ENCODE results near the gene SRI. TPM values are rescaled to one million over a fixed set of nuclear protein-coding genes. Genes with fewer than 3 reads are reported as not detected.

The SRI gene
- total RNA-seq, 4 donors from 2014 or later, result 44.5 to 76.6 (median 62.6) TPM

DNA sequence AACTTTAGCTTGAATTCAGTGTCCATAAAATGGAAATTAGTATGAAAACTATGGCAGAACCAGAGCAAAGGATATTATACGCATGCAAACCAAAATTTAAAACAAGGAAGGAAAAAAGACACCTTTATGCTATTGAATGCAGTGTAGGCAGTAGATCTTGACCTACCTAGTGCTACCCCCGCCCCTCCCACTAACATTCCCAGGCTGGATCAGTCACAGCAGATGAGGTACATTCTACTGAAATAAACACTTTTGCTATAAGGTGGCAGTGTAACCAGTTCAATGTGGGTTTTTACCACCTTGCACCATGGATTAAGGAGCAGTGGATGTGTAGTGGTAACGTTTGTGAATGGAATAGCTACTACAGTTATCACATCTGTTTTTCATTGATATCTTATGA lies 27.9 kb downstream of the SRI start:
- H3K27ac ChIP-seq, result no peak overlapping the region
- DNase-seq, result no peak
- 74 to 83% methylated on average over 3 of the region's 3 CpGs for WGBS, 2 donors
- intact Hi-C loops (cut with DNase I), result no loop called here
- no peak overlapping the region for H3K4me3 ChIP-seq
- no peaks in the 10 kb centered on the region for H3K4me1 ChIP-seq
- H3K36me3 ChIP-seq, result no peaks in the 10 kb centered on the region
- no peaks in the 10 kb centered on the region for H3K9me3 ChIP-seq
- H3K27me3 ChIP-seq, result no peaks in the 10 kb centered on the region
- TF ChIP-seq POLR2A (IDR thresholded peaks at IDR 0.05), result no peak
- TF ChIP-seq, protein P1, sequence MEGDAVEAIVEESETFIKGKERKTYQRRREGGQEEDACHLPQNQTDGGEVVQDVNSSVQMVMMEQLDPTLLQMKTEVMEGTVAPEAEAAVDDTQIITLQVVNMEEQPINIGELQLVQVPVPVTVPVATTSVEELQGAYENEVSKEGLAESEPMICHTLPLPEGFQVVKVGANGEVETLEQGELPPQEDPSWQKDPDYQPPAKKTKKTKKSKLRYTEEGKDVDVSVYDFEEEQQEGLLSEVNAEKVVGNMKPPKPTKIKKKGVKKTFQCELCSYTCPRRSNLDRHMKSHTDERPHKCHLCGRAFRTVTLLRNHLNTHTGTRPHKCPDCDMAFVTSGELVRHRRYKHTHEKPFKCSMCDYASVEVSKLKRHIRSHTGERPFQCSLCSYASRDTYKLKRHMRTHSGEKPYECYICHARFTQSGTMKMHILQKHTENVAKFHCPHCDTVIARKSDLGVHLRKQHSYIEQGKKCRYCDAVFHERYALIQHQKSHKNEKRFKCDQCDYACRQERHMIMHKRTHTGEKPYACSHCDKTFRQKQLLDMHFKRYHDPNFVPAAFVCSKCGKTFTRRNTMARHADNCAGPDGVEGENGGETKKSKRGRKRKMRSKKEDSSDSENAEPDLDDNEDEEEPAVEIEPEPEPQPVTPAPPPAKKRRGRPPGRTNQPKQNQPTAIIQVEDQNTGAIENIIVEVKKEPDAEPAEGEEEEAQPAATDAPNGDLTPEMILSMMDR (IDR thresholded peaks at IDR 0.05), result no peak

DNA sequence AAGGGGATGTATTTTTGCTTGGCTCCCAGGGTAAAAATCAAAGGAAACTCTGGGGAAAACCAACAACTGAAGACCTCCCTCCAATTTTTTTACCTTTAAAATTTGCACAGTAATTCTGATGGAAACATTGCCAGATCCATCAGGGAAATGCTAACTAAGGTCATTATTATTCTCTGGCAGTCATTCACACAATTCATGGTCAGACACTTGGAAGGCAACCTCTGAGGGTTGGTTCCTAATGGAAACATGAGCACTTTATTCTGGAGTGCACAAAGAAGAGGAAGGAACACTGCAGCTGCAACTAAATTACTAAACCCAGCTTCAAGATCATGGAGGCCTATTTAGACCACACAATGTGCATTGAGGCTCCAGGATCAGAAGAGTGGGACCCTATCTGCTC lies 34.2 kb downstream of the SRI start:
- Histone ChIP-seq H3K4me1 (no peaks in the 10 kb centered on the region), H3K27me3 (no peaks in the 10 kb centered on the region), H3K4me3 (no peak overlapping the region), H3K36me3 (no peaks in the 10 kb centered on the region), H3K9me3 (no peaks in the 10 kb centered on the region), H3K27ac (no peak overlapping the region)
- no peak for TF ChIP-seq POLR2A (IDR thresholded peaks at IDR 0.05)
- TF ChIP-seq, protein P1 (IDR thresholded peaks at IDR 0.05), result no peak
- intact Hi-C loops (cut with DNase I), result no loop called here
- no peak for DNase-seq

DNA sequence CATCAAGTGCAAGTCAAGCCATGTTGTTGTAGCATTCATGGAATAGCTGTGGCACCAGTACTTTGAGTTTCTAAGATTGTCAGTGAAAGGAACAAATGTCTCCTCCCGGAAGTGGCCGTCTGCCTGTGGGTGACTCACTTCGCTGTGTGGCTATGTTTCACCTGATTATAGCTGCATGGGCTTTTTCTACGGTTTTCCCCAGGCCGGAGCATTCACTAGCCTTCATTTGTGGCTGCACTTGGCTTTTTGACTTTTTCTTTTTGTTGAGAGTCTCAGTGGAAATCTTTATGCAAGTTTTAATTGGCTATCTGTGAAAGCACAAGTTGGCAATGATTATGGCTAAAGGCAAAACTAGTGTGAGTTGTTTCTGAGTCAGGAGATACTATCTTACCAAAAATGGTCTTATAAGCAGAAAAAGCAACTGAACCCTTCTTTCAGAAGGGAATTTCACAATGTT lies 35.0 kb downstream of the SRI start:
- intact Hi-C loops (cut with DNase I), result no loop called here
- no peaks in the 10 kb centered on the region for H3K36me3 ChIP-seq
- no peak overlapping the region for H3K27ac ChIP-seq
- no peak overlapping the region for H3K4me3 ChIP-seq
- H3K4me1 ChIP-seq, result no peaks in the 10 kb centered on the region
- H3K27me3 ChIP-seq, result no peaks in the 10 kb centered on the region
- no peak for DNase-seq
- no peaks in the 10 kb centered on the region for H3K9me3 ChIP-seq
- WGBS, 2 donors, result 55 to 58% methylated on average over 5 of the region's 5 CpGs
- no peak for TF ChIP-seq POLR2A (IDR thresholded peaks at IDR 0.05)
- TF ChIP-seq, protein P1 (IDR thresholded peaks at IDR 0.05), result no peak

DNA sequence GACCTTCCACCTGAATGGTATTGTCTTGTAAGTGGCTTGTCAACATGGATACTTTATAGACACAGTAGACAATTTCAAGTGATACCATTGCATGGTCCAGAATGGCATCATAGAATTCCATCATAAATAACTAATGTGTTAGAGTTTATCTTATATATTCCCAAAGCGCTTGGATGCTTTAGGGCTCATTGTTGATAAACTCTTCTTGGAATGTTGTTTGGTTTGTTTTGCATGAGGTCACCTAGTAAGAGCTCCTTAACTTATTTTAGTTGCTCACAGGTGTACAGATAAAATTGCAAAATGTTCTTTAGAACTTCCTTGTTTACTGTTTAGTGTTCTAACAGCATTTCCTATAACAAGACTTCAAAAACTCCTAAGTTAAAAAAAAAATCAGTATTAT lies 36.8 kb downstream of the SRI start:
- 94 to 100% methylated on average over 1 of the region's 1 CpG for WGBS, 2 donors
- Histone ChIP-seq H3K4me1 (no peaks in the 10 kb centered on the region), H3K36me3 (no peaks in the 10 kb centered on the region), H3K27ac (no peak overlapping the region), H3K4me3 (no peak overlapping the region), H3K9me3 (no peaks in the 10 kb centered on the region), H3K27me3 (no peaks in the 10 kb centered on the region)
- intact Hi-C loops (cut with DNase I), result no loop called here
- no peak for DNase-seq
- TF ChIP-seq, protein P1 (IDR thresholded peaks at IDR 0.05), result no peak
- no peak for TF ChIP-seq POLR2A (IDR thresholded peaks at IDR 0.05)

DNA sequence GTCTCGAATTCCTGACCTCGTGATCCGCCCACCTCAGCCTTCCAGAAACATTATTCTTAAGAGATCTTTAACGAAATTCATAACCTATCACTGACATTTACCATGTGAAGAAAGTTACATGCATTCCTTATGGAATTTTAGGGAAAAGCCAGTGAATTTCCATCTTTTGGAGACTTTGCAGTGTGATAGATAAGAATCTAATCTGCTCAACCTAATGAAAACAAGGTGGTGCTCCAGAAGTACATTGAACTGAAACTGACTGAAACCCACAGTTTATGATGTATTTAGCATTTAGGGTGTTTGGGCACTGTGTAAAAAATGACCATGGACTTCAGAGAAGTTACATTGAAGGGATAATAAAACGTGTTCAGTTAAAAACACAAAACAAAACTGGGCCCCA lies 43.6 kb downstream of the SRI start:
- H3K4me1 ChIP-seq, result no peaks in the 10 kb centered on the region
- TF ChIP-seq, protein P1 (IDR thresholded peaks at IDR 0.05), result no peak
- no peak for TF ChIP-seq POLR2A (IDR thresholded peaks at IDR 0.05)
- 81 to 91% methylated on average over 5 of the region's 5 CpGs for WGBS, 2 donors

More for the DNA sequence above, 43.6 kb downstream of the SRI start:
- H3K27me3 ChIP-seq, result no peaks in the 10 kb centered on the region
- no peak overlapping the region for H3K4me3 ChIP-seq
- no peaks in the 10 kb centered on the region for H3K9me3 ChIP-seq
- no peak overlapping the region for H3K27ac ChIP-seq
- intact Hi-C loops (cut with DNase I), result no loop called here
- no peak for DNase-seq
- no peaks in the 10 kb centered on the region for H3K36me3 ChIP-seq

Data from esophagus squamous epithelium (tissue), 5 donors.